ENCODE data around the gene MBTPS1. TPM values are rescaled to one million over a fixed set of nuclear protein-coding genes. Genes with fewer than 3 reads are reported as not detected.

MBTPS1 gene
- polyA plus RNA-seq, 3 donors: 26.4 to 73.8 (median 28.0) TPM

DNA sequence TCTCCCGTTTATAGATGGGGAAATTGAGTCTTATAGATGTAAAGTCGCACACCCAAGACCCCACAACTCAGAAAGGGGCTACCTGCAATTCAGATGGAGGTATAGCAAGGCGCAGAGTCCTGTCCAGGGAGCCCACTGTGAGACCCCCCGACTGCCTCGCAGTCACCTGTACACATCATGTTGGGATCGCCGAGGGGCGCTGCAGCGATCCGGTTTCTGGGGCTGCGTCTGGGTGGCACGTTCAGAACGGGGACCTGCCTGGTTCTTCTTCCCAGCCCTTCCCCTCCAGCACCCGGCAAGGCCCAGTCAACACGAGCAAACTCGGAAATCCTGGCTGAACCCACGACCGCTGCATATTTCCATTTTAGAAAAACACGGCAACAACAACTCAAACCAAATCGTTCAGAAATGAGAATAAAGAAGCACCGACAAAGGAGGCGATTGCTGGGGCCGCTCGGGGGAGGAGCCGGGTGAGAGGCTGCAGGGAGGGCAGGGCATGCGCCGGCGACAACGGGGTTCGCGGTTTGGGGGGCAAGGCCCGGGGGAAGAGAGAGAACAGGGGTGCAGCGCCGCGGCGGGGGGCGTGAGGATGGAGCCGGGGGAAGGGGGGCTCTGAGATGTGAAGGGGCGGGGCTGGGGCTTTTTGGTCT lies 27.6 kb upstream of the MBTPS1 start:
- peaks cover 13 to 16% of the 10 kb centered on the region in 2 donors for H3K4me1 ChIP-seq (ENCODE audit: control insufficient read depth in 1 of 2, insufficient read depth in 2 of 2, low read length in 2 of 2)
- peak overlapping the region; percentile 25 to 84 for H3K27ac ChIP-seq (ENCODE audit: low read depth in 1 of 2, low read length in 2 of 2)
- peaks cover 0 to 20% of the 10 kb centered on the region in 2 donors for H3K27me3 ChIP-seq (ENCODE audit: control insufficient read depth in 2 of 2, insufficient read depth in 2 of 2, low read length in 2 of 2)
- Mint-ChIP-seq H3K4me3 (peak overlapping the region; percentile 90 to 98), H3K36me3 (peaks cover 2 to 7% of the 10 kb centered on the region in 2 donors), H3K27ac (peak overlapping the region; percentile 73 to 91 (median 85)), H3K9me3 (peaks cover 0 to 2% (median 0%) of the 10 kb centered on the region in 7 donors), H3K27me3 (ENCODE audit: low read depth in 3 of 3) (peaks cover 7 to 33% (median 19%) of the 10 kb centered on the region in 3 donors), H3K4me1 (peaks cover 5% of the 10 kb centered on the region)
- H4K20me1 ChIP-seq (ENCODE audit: insufficient read depth, low read length): no peaks in the 10 kb centered on the region
- no peaks in the 10 kb centered on the region for H3K36me3 ChIP-seq (replicated peaks in 1 of 2; ENCODE audit: control insufficient read depth in 1 of 2, insufficient read depth in 2 of 2, low read length in 2 of 2)
- H3K79me2 ChIP-seq (ENCODE audit: insufficient read depth, low read length): peaks cover 24% of the 10 kb centered on the region
- peak overlapping the region; percentile 81 for H3K9ac ChIP-seq (ENCODE audit: insufficient read depth, low read length, poor library complexity, severe bottlenecking)
- peak overlapping the region; percentile 73 to 91 (median 86) for H3K4me3 ChIP-seq (replicated peaks in 1 of 3; ENCODE audit: low read depth in 2 of 3, low read length in 3 of 3)
- DNase-seq: peak in 2 of 3 donors; percentile 5
- 0% methylated on average over 34 of the region's 39 CpGs for WGBS (ENCODE audit: insufficient coverage)
- peak overlapping the region; percentile 98 for H3K4me2 ChIP-seq (replicated peaks; ENCODE audit: extremely low read depth, low read length, poor library complexity, severe bottlenecking)
- peak overlapping the region; percentile 86 for H2AFZ ChIP-seq (ENCODE audit: insufficient read depth, low read depth, low read length, poor library complexity, severe bottlenecking)
- no peaks in the 10 kb centered on the region for H3K9me3 ChIP-seq (replicated peaks in 1 of 2; ENCODE audit: control insufficient read depth in 1 of 2, insufficient read depth in 1 of 2, low read length in 2 of 2)
- intact Hi-C loops (cut with micrococcal nuclease): loop anchor here in 1 of 2 donors (10.0 kb wide), 1 partner anchor 50 kb away; the partner anchor contains the start of gene ADAD2
- TF ChIP-seq, protein P1, sequence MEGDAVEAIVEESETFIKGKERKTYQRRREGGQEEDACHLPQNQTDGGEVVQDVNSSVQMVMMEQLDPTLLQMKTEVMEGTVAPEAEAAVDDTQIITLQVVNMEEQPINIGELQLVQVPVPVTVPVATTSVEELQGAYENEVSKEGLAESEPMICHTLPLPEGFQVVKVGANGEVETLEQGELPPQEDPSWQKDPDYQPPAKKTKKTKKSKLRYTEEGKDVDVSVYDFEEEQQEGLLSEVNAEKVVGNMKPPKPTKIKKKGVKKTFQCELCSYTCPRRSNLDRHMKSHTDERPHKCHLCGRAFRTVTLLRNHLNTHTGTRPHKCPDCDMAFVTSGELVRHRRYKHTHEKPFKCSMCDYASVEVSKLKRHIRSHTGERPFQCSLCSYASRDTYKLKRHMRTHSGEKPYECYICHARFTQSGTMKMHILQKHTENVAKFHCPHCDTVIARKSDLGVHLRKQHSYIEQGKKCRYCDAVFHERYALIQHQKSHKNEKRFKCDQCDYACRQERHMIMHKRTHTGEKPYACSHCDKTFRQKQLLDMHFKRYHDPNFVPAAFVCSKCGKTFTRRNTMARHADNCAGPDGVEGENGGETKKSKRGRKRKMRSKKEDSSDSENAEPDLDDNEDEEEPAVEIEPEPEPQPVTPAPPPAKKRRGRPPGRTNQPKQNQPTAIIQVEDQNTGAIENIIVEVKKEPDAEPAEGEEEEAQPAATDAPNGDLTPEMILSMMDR (IDR thresholded peaks at IDR 0.05): no peak

DNA sequence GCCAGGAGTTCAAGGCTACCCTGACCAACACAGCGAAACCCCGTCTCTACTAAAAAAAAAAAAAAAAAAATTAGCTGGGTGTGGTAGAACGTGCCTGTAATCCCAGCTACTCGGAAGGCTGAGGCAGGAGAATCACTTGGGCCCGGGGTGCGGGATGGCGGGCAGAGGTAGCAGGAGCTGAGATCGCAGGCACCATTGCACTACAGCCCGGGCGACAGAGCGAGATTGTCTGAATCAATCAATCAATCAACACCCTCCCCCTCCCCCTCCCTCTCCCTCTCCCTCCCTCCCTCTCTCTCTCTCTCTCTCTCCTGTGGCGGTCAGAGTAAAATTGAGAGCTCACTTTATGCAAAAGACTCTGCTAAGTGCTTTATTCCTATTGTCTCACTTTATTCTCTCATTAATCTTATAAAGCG lies 27.1 kb upstream of the MBTPS1 start:
- Histone ChIP-seq H3K4me3 (replicated peaks in 1 of 3; ENCODE audit: low read depth in 2 of 3, low read length in 3 of 3) (peak overlapping the region; percentile 73 to 91 (median 86)), H3K9me3 (replicated peaks in 1 of 2; ENCODE audit: control insufficient read depth in 1 of 2, insufficient read depth in 1 of 2, low read length in 2 of 2) (no peaks in the 10 kb centered on the region), H3K27me3 (ENCODE audit: control insufficient read depth in 2 of 2, insufficient read depth in 2 of 2, low read length in 2 of 2) (peaks cover 0 to 18% of the 10 kb centered on the region in 2 donors), H2AFZ (ENCODE audit: insufficient read depth, low read depth, low read length, poor library complexity, severe bottlenecking) (peak overlapping the region; percentile 86), H3K36me3 (replicated peaks in 1 of 2; ENCODE audit: control insufficient read depth in 1 of 2, insufficient read depth in 2 of 2, low read length in 2 of 2) (no peaks in the 10 kb centered on the region), H4K20me1 (ENCODE audit: insufficient read depth, low read length) (no peaks in the 10 kb centered on the region), H3K27ac (ENCODE audit: low read depth in 1 of 2, low read length in 2 of 2) (no peak overlapping the region), H3K4me1 (ENCODE audit: control insufficient read depth in 1 of 2, insufficient read depth in 2 of 2, low read length in 2 of 2) (peaks cover 13 to 16% of the 10 kb centered on the region in 2 donors), H3K9ac (ENCODE audit: insufficient read depth, low read length, poor library complexity, severe bottlenecking) (peak overlapping the region; percentile 81), H3K79me2 (ENCODE audit: insufficient read depth, low read length) (peaks cover 26% of the 10 kb centered on the region), H3K4me2 (replicated peaks; ENCODE audit: extremely low read depth, low read length, poor library complexity, severe bottlenecking) (peak overlapping the region; percentile 98)
- 17% methylated on average over 2 of the region's 13 CpGs for WGBS (ENCODE audit: insufficient coverage)
- Mint-ChIP-seq H3K4me3 (peak overlapping the region; percentile 90 to 98), H3K36me3 (peaks cover 2 to 7% of the 10 kb centered on the region in 2 donors), H3K27ac (peak overlapping the region in 2 of 7 donors; percentile 68 to 87), H3K27me3 (ENCODE audit: low read depth in 3 of 3) (peaks cover 7 to 30% (median 19%) of the 10 kb centered on the region in 3 donors), H3K9me3 (peaks cover 0 to 2% (median 0%) of the 10 kb centered on the region in 7 donors), H3K4me1 (peaks cover 5% of the 10 kb centered on the region)
- TF ChIP-seq, protein P1 (IDR thresholded peaks at IDR 0.05): no peak
- DNase-seq: no peak
- intact Hi-C loops (cut with micrococcal nuclease): loop anchor here in 1 of 2 donors (10.0 kb wide), 1 partner anchor 51 kb away; the partner anchor contains the start of gene ADAD2

All from CD14-positive monocyte (primary cell).